CD4-positive, alpha-beta T cell treated with Interleukin-15 for 1 hour (primary cell): ENCODE measurements around the gene RPS5.
"Not testable (repeated sequence)": the region's sequence is repeated elsewhere in the genome, so short reads cannot be mapped to it uniquely, and the experiment has no call there.

Experiments used
- DNase-seq: peaks from one replicate; pipeline ENCODE4 v3.0.0-alpha.2; 2020

Gene RPS5

GRCh38 chr19:58386576-58387337, at the start of gene RPS5:
RPS5 (plus strand) TSS chr19:58387269; CDS start chr19:58388138, 869 bp downstream.
- DNase-seq = peak; percentile 99

- DNase-seq = no peak
These were observed 48.7 kb upstream of the RPS5 start for GRCh38 chr19:58338336-58338735.

GRCh38 chr19:58338825-58339558, 48.1 kb upstream of the RPS5 start:
- no peak for DNase-seq

- DNase-seq = no peak
These were observed 41.5 kb upstream of the RPS5 start for GRCh38 chr19:58345558-58345957.

GRCh38 chr19:58346961-58347929, 39.8 kb upstream of the RPS5 start:
- peak; percentile 74 for DNase-seq

GRCh38 chr19:58348080-58348479, 39.0 kb upstream of the RPS5 start:
- DNase-seq = not testable (repeated sequence)

- no peak for DNase-seq
These were observed 37.5 kb upstream of the RPS5 start for GRCh38 chr19:58349590-58349989.

- DNase-seq = no peak
These were observed 36.8 kb upstream of the RPS5 start for GRCh38 chr19:58350001-58350861.

GRCh38 chr19:58350871-58351557, 36.1 kb upstream of the RPS5 start:
- DNase-seq = no peak

GRCh38 chr19:58351558-58351878, 35.6 kb upstream of the RPS5 start:
- DNase-seq = no peak

- DNase-seq = no peak
These were observed 34.9 kb upstream of the RPS5 start for GRCh38 chr19:58351990-58352755.

- DNase-seq = no peak
These were observed 34.1 kb upstream of the RPS5 start, which contains the start of gene A1BG for GRCh38 chr19:58352760-58353671. A1BG (minus strand) TSS chr19:58353492; CDS start chr19:58353437, 55 bp downstream.

- no peak for DNase-seq
These were observed 33.2 kb upstream of the RPS5 start for GRCh38 chr19:58353717-58354477.

GRCh38 chr19:58354478-58355030, 32.5 kb upstream of the RPS5 start:
- no peak for DNase-seq

GRCh38 chr19:58355215-58355796, 31.8 kb upstream of the RPS5 start:
- no peak for DNase-seq

- no peak for DNase-seq
These were observed 30.9 kb upstream of the RPS5 start for GRCh38 chr19:58355908-58356765.
